HepG2 (cell line): ENCODE data around the gene CPLX1. TPM values are rescaled to one million over a fixed set of nuclear protein-coding genes. Genes with fewer than 3 reads are reported as not detected.

Experiments used
- AKAP8 ChIP-seq: sonication (generic); formaldehyde crosslinking; IDR thresholded peaks from 2 replicates; pipeline ENCODE4 v1.5.1; 2020; ENCODE audit warnings: mild to moderate bottlenecking, missing genetic modification reagents
- ASH2L ChIP-seq: fragments of 300-600, 200-600 bp; sonication (generic); IDR thresholded peaks from 2 replicates; pipeline ENCODE4 v1.7.0; 2017; ENCODE audit warnings: low read depth, mild to moderate bottlenecking, moderate library complexity, mixed read lengths, low read length; ENCODE audit not compliant: insufficient read length
- KDM2A ChIP-seq: sonication (generic); formaldehyde crosslinking; IDR thresholded peaks from 2 replicates; pipeline ENCODE4 v1.4.0; 2020; ENCODE audit warnings: low read depth, missing genetic modification reagents, borderline replicate concordance
- LRRFIP1 ChIP-seq: sonication (generic); formaldehyde crosslinking; conservative IDR thresholded peaks from 2 replicates; pipeline ENCODE4 v1.4.0; 2020; ENCODE audit warnings: missing genetic modification reagents
- NBN ChIP-seq: fragments of 450-650 bp; conservative IDR thresholded peaks from 2 replicates; pipeline ENCODE4 v1.6.1; 2017
- NONO ChIP-seq, 2 experiments: fragments of 450-650 bp in 1 of 2; sonication (generic) in 1 of 2; formaldehyde crosslinking in 1 of 2; IDR thresholded peaks in 1 of 2; conservative IDR thresholded peaks in 1 of 2; 2 replicates each; pipeline versions ENCODE4 v1.6.1 to v1.8.0; 2017 to 2022; ENCODE audit warnings: mild to moderate bottlenecking in 1 of 2, missing genetic modification reagents in 1 of 2, moderate library complexity in 1 of 2
- RFX5 ChIP-seq: IDR thresholded peaks from 2 replicates; pipeline ENCODE4 v1.6.1; 2011; ENCODE audit warnings: low read depth, low read length, improper control_type of control experiment
- SNRNP70 ChIP-seq: fragments of 200-400 bp; formaldehyde crosslinking; IDR thresholded peaks from 2 replicates; pipeline ENCODE4 v1.6.1; 2017; ENCODE audit warnings: mild to moderate bottlenecking, low read depth, low read length, moderate library complexity
- TBL1XR1 ChIP-seq: fragments of 150-350 bp; IDR thresholded peaks from 2 replicates; pipeline ENCODE4 v1.6.1; 2014; ENCODE audit warnings: borderline replicate concordance, low read length; ENCODE audit not compliant: partially characterized antibody
- TEAD3 ChIP-seq: optimal IDR thresholded peaks from 2 replicates; pipeline ENCODE3; 2016; ENCODE audit warnings: borderline replicate concordance
- ZKSCAN5 ChIP-seq: sonication (generic); formaldehyde crosslinking; IDR thresholded peaks from 2 replicates; pipeline ENCODE4 v1.5.1; 2020; ENCODE audit warnings: mild to moderate bottlenecking, missing genetic modification reagents
- ZNF33B ChIP-seq: sonication (generic); formaldehyde crosslinking; IDR thresholded peaks from 2 replicates; pipeline ENCODE4 v1.5.1; 2020; ENCODE audit warnings: mild to moderate bottlenecking, missing genetic modification reagents
- ZNF687 ChIP-seq: sonication (generic); formaldehyde crosslinking; IDR thresholded peaks from 2 replicates; pipeline ENCODE4 v1.5.1; 2020; ENCODE audit warnings: mild to moderate bottlenecking, missing genetic modification reagents, moderate library complexity
- ZNF768 ChIP-seq: sonication (generic); formaldehyde crosslinking; IDR thresholded peaks from 2 replicates; pipeline ENCODE4 v1.4.0; 2020; ENCODE audit warnings: missing genetic modification reagents
- ZNF782 ChIP-seq: sonication (generic); formaldehyde crosslinking; IDR thresholded peaks from 2 replicates; pipeline ENCODE4 v1.4.0; 2020; ENCODE audit warnings: missing genetic modification reagents, mild to moderate bottlenecking, borderline replicate concordance
- polyA plus RNA-seq, 8 experiments: library from polyadenylated mRNA; depleted of rRNA in 3 of 8; stranded (reverse) in 7 of 8; unstranded in 1 of 8; fragments of >200 nt; fragmentation: Illumina TruSeq in 4 of 8; extraction: Trizol in 4 of 8; gene quantifications; 2 replicates each; pipeline versions ENCODE4 v1.2.1 to v1.2.3, GENCODE V29; 2011 to 2016; ENCODE audit warnings: low read depth in 4 of 8, missing spikeins in 1 of 8, mixed read lengths in 1 of 8; ENCODE audit not compliant: insufficient read depth in 1 of 8
- total RNA-seq, 5 experiments: library from RNA; depleted of rRNA; stranded (reverse); fragments of >200 nt; fragmentation: Illumina TruSeq; extraction: Trizol; gene quantifications; 2 replicates each; pipeline ENCODE4 v1.2.3, GENCODE V29; 2016; ENCODE audit warnings: low read depth in 1 of 5
- TF ChIP-seq, protein P1 (sequence below): sonication (generic); formaldehyde crosslinking; IDR thresholded peaks from 2 replicates; pipeline ENCODE4 v1.8.0; 2022; ENCODE audit warnings: mild to moderate bottlenecking, missing genetic modification reagents, borderline replicate concordance
- TF ChIP-seq, protein P2 (sequence below): sonication (generic); formaldehyde crosslinking; IDR thresholded peaks from 2 replicates; pipeline ENCODE4 v1.4.0; 2020; ENCODE audit warnings: missing genetic modification reagents

CPLX1 gene
- total and polyA plus RNA-seq, 2 of the 13 experiments (the other 11 are each of a cell fraction or from before 2014, with no cell fraction given), result 0.18 TPM

DNA sequence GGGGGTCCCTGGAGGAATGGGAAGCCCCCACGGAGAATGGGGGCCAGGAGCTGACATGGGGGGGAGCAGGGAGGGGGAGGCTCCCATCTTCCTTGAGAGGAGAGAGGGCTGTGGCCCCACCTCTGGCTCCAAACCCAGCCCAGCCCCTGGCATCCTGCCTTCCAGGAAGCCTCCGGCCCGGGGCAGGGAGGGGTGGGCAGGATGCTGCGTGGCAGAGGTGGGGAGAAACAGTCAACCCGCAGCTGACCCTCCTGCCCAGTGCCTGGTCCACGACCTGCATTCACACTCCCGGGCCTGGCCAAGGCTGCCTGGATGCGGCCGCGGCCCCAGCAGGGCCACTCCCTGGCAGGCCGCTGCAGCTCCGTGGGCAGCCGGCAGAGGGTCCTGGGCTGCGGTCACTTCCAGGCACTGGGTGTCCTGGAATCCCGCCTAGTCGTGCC lies 39.0 kb downstream of the CPLX1 start (continued):
- TF ChIP-seq LRRFIP1 (no peak), AKAP8 (CRISPR knock-in tag) (peak; percentile 77; the same call in 1 of the 2 replicates), SNRNP70 (no peak), ZNF768 (CRISPR knock-in tag) (peak; percentile 27; the same call in 1 of the 2 replicates), ZNF782 (CRISPR knock-in tag) (no peak), NBN (no peak), TEAD3 (CRISPR knock-in tag) (peak; percentile 34), RFX5 (no peak), KDM2A (CRISPR knock-in tag) (peak; percentile 60; the same call in 1 of the 2 replicates), TBL1XR1 (no peak), NONO (IDR thresholded peaks at IDR 0.05) (no peak), NONO (CRISPR knock-in tag; conservative IDR thresholded peaks at IDR 0.05) (no peak), ZNF33B (CRISPR knock-in tag) (no peak), ASH2L (no peak), ZNF687 (peak; percentile 28; the same call in 1 of the 2 replicates), ZKSCAN5 (CRISPR knock-in tag) (no peak)
- TF ChIP-seq, protein P1, sequence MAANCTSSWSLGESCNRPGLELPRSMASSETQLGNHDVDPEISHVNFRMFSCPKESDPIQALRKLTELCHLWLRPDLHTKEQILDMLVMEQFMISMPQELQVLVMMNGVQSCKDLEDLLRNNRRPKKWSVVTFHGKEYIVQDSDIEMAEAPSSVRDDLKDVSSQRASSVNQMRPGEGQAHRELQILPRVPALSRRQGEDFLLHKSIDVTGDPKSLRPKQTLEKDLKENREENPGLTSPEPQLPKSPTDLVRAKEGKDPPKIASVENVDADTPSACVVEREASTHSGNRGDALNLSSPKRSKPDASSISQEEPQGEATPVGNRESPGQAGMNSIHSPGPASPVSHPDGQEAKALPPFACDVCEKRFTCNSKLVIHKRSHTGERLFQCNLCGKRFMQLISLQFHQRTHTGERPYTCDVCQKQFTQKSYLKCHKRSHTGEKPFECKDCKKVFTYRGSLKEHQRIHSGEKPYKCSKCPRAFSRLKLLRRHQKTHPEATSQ (CRISPR knock-in tag), result no peak
- TF ChIP-seq, protein P2, sequence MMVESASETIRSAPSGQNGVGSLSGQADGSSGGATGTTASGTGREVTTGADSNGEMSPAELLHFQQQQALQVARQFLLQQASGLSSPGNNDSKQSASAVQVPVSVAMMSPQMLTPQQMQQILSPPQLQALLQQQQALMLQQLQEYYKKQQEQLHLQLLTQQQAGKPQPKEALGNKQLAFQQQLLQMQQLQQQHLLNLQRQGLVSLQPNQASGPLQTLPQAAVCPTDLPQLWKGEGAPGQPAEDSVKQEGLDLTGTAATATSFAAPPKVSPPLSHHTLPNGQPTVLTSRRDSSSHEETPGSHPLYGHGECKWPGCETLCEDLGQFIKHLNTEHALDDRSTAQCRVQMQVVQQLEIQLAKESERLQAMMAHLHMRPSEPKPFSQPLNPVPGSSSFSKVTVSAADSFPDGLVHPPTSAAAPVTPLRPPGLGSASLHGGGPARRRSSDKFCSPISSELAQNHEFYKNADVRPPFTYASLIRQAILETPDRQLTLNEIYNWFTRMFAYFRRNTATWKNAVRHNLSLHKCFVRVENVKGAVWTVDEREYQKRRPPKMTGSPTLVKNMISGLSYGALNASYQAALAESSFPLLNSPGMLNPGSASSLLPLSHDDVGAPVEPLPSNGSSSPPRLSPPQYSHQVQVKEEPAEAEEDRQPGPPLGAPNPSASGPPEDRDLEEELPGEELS (CRISPR knock-in tag), result no peak
